ENCODE results near the gene SH3BP5L. TPM values are rescaled to one million over a fixed set of nuclear protein-coding genes. Genes with fewer than 3 reads are reported as not detected.

Gene SH3BP5L
- total RNA-seq, 1 donor from 2014 or later, result 17.1 TPM

DNA sequence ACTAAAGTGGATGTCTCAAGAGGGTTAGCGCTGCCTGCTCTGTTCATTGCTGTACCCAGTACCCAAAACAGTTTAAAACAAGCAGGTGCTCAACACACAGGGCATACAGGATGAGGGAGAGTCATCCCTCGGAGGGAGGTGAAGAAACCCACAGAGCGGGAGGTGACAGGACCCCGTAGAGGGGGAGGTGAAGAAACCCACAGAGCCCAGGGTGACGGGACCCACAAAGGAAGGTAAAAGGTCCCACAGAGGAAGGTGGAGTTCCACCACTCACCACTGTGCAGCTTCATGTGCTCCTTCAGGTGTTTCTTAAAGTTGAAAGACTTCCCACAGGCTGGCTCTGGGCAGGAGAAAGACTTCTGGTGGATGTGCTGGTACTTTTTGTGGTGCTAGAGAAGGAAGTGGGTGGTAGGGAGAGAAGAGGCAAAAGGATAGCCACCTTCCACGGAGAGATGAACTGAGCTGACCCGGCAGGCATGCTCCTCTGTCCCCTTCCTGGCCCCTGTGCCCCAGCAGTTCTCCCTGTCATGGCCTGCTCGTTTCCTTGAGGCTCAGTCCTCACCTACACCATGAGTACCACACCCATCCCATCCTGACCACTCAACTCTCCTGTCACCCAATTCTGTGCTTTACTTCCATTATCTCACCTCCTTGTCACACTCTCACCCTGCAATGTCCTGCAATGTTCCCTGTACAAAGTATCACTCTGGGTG lies 28.1 kb upstream of the SH3BP5L start:
- Histone ChIP-seq H3K27me3 (ENCODE audit: control insufficient read depth, insufficient read depth, low read length) (no peaks in the 10 kb centered on the region), H3K36me3 (ENCODE audit: control insufficient read depth, insufficient read depth, low read length) (peaks cover 26% of the 10 kb centered on the region), H3K4me3 (ENCODE audit: low read depth, low read length) (no peak overlapping the region)
- DNase-seq (ENCODE audit: low read depth), result no peak
- TF ChIP-seq, protein P1, sequence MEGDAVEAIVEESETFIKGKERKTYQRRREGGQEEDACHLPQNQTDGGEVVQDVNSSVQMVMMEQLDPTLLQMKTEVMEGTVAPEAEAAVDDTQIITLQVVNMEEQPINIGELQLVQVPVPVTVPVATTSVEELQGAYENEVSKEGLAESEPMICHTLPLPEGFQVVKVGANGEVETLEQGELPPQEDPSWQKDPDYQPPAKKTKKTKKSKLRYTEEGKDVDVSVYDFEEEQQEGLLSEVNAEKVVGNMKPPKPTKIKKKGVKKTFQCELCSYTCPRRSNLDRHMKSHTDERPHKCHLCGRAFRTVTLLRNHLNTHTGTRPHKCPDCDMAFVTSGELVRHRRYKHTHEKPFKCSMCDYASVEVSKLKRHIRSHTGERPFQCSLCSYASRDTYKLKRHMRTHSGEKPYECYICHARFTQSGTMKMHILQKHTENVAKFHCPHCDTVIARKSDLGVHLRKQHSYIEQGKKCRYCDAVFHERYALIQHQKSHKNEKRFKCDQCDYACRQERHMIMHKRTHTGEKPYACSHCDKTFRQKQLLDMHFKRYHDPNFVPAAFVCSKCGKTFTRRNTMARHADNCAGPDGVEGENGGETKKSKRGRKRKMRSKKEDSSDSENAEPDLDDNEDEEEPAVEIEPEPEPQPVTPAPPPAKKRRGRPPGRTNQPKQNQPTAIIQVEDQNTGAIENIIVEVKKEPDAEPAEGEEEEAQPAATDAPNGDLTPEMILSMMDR (IDR thresholded peaks at IDR 0.05; ENCODE audit: insufficient read depth, low read length, severe bottlenecking), result no peak
- FAIRE-seq, result no peak

DNA sequence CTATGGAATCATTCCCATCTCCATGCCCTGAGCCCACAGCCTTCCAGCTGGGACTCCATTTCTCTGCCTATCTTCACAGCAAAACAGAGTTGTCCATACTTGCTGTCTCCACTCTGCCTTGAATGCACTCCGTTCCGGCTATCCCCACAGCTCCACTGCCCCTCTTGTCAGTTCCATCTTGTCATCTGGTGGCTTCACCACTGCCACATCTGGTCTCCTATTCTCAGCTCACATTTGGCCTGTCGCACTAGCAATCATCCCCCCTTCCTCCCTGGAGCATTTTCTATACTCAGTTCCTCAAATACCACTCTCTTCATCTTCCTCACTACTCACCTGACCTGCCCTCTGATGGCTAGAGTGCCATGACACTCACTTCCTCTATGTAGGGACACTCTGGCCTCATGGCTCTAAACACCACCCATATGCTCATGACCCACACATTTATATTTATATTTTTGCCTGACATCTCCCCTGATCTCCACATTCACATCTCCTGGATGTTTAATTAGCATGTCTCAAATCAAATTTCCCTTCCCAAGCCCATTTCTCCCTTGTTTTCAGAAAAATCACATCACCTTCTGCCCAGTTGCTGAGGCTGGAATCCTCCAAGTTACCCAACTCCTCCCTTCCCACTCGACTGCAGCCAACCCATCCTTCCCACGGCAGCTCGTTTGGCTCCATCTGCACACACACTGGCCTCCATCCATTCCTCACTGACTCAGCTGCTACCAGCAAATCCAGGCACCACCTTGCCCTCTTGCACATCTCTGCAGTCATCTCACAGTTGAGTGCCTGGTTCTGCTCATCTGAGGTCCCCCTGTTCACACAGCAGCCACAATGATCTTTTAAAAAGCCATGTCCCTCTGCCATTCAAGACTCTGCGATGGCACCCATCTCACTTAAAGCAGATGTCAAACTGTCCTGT lies 27.0 kb upstream of the SH3BP5L start:
- DNase-seq (ENCODE audit: low read depth) (no peak), FAIRE-seq (no peak)
- H3K36me3 ChIP-seq (ENCODE audit: control insufficient read depth, insufficient read depth, low read length), result peaks cover 30% of the 10 kb centered on the region
- TF ChIP-seq, protein P1 (IDR thresholded peaks at IDR 0.05; ENCODE audit: insufficient read depth, low read length, severe bottlenecking), result no peak
- H3K4me3 ChIP-seq (ENCODE audit: low read depth, low read length), result no peak overlapping the region
- H3K27me3 ChIP-seq (ENCODE audit: control insufficient read depth, insufficient read depth, low read length), result no peaks in the 10 kb centered on the region

DNA sequence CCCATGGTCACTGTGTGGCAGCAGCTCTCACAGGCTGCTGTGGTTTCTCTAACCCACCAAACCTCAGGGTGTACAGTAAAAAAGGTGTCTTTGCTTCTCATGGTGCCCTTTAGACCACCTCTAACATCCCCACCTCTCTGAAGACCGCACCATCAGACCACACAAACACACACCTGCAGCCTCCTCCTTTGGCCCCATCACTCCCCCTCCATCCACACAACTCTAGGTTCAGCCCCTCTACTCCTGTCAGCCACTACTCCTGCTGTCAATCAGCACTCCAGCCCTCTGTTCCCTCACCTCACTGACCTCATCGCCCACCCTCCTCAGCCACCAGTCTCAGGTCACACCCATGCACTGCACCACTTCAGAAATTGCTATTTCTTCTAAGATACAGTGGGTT lies 25.7 kb upstream of the SH3BP5L start:
- TF ChIP-seq, protein P1 (IDR thresholded peaks at IDR 0.05; ENCODE audit: insufficient read depth, low read length, severe bottlenecking), result no peak
- no peak overlapping the region for H3K4me3 ChIP-seq (ENCODE audit: low read depth, low read length)
- no peak for FAIRE-seq
- H3K27me3 ChIP-seq (ENCODE audit: control insufficient read depth, insufficient read depth, low read length), result no peaks in the 10 kb centered on the region
- DNase-seq (ENCODE audit: low read depth), result no peak
- peaks cover 31% of the 10 kb centered on the region for H3K36me3 ChIP-seq (ENCODE audit: control insufficient read depth, insufficient read depth, low read length)

DNA sequence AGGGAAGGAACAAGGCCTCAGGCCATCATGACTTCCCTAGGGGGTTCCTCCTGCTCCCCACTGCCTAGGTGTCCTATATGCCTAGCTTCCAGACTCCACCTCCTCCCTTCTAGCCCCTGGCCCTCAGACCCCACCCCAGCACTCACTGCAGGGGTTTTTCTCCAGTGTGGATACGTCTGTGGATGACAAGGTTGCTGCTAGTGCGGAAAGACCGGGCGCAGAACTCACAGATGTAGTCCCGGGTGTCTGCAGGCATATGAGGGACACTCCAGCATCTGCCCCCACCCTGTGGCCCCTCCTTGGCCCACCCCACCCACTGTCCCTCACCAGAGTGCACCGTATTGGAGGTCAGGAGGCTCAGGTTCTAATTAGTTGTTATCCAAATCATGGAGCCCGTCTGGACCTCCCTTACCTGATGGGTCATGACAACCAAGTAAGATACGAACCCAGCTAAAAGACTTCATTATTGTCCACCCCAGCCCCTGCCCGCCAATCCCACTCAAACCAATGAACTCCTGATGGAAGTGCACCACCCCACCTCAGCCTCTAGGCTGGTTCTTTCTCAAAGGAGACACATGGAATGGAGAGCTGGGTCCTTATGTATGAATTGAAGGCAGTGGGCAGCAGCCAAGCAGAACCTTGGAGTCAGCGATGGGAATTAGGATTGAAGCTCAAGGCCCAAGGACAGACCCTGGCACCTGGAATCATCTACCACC lies 25.0 kb upstream of the SH3BP5L start:
- TF ChIP-seq, protein P1 (IDR thresholded peaks at IDR 0.05; ENCODE audit: insufficient read depth, low read length, severe bottlenecking), result no peak
- Histone ChIP-seq H3K36me3 (ENCODE audit: control insufficient read depth, insufficient read depth, low read length) (peaks cover 28% of the 10 kb centered on the region), H3K27me3 (ENCODE audit: control insufficient read depth, insufficient read depth, low read length) (no peaks in the 10 kb centered on the region), H3K4me3 (ENCODE audit: low read depth, low read length) (no peak overlapping the region)
- FAIRE-seq, result no peak
- DNase-seq (ENCODE audit: low read depth), result no peak

DNA sequence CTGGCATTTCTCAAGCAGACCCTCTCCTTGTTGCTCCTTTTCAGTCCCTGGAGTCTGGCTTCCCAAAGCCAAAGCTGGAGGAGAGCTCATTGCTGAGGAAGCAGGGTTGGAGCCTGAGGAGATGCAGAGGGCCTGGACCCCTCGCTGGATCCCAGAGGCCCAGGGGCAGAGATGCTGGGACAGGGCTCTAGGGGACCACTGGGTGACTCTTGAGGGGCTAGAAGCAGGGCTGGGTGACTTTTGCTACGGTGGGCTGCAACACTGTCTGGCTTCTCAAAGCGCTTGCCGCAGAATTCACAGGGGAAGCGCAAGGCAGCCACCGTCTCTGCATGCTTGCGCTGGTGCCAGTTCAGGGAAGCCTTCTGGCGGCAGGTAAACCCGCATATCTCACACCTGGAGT lies 24.4 kb upstream of the SH3BP5L start:
- H3K36me3 ChIP-seq (ENCODE audit: control insufficient read depth, insufficient read depth, low read length), result peaks cover 24% of the 10 kb centered on the region
- FAIRE-seq, result no peak

More for the DNA sequence above, 24.4 kb upstream of the SH3BP5L start:
- Histone ChIP-seq H3K4me3 (ENCODE audit: low read depth, low read length) (no peak overlapping the region), H3K27me3 (ENCODE audit: control insufficient read depth, insufficient read depth, low read length) (no peaks in the 10 kb centered on the region)
- TF ChIP-seq, protein P1 (IDR thresholded peaks at IDR 0.05; ENCODE audit: insufficient read depth, low read length, severe bottlenecking), result no peak
- no peak for DNase-seq (ENCODE audit: low read depth)
